HG02588 (cell line): ENCODE measurements around the gene NAV3.
A peak's percentile ranks its signal among the peaks of the same experiment; 100 is the strongest.

Experiments used
- ATAC-seq: cut with Tn5 transposase; IDR thresholded peaks from one replicate; pipeline ENCODE4 v1.9.1; 2021; ENCODE audit warnings: mild to moderate bottlenecking, moderate library complexity; ENCODE audit not compliant: unreplicated experiment

The NAV3 gene

DNA sequence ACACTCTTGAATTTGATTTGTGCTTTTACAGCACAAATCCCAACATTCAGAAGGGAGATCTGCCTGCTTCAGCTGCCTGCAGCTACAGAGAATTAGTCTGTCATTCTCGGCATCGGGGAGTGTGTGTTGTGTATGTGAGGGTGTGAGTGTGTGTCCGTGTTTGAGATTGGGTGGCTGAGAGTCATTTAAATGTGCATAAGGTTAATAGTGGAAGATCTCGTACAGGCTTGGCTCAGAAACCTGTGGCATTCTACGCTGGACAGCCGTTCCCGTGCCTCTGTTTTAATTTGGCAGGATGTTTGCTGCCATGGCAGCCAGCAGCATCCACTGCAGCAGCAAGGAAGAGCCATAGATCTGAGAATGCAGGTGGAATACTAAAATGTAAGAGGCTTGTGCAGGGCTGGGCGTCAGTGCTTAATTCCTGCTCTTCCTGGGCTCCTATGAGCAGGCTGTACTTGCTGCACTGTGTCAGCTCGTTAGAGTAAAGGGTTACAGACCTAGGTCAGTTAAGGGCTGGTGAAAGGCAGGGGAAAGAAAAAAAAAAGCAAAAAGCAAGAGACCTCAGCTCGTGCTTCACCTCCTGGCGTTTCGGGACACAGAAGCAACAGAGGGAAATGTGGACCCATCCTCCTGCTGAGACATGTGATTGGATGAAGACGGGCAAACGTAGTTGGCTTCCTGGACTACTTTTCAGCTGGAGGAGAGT, 205.4 kb downstream of the NAV3 start:
- ATAC-seq: no peak

DNA sequence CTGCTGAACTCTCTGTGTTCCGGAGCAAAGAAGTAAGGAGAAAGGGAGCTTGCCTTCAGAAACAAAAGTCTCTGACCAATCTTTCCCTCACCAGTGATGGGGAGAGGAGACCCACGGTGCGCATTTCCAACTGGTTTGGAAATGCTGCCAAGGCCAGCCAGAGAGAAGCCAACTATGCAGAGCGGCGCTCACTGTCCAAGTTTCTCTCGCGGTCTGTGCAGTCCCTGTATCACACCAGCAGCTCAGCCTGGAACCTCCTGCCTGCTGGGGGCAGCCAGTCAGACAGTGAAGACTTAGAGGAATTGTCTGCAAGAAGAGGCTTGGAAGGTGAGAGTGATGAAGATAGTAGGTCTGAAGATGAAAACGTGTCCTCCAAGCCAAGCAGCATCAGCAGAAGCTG, 206.2 kb downstream of the NAV3 start:
- no peak for ATAC-seq

DNA sequence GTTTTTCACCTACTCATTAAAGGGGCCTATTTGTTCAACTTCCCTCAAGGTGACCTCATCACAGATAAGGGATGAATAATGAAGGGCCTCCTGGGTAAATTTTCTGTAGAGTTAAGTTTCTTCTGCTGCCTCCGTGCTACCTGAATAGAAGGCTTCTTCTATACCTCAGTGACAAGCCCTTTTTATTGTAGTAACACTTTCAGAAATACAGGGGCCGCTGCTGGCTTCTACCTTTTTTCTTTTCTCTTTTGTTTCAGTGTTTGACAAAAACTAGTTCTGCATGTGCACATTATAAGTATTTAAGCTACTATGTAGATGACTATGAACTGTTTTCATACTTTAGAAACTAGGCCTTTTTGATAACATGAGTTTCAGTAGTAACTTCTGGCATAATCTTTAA, 207.0 kb downstream of the NAV3 start:
- no peak for ATAC-seq

DNA sequence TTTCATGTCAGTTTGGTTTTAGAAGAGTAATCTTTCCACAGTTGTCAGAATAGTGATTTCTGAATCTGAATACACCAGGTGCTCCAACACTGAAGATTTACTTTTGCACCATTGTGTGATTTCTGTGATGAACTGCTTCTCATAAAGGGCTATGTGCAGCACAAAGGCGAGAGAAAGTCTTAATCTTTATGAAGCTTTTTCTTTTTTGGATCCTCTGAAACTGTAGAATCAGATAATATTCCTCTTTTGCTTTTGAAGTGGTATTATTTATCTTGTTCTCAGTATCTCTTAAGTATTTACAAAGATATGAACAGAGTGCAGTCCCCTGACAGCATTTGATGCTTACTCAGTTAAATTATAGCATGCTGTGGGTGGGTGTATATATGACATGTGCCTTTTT, 207.8 kb downstream of the NAV3 start:
- no peak for ATAC-seq

DNA sequence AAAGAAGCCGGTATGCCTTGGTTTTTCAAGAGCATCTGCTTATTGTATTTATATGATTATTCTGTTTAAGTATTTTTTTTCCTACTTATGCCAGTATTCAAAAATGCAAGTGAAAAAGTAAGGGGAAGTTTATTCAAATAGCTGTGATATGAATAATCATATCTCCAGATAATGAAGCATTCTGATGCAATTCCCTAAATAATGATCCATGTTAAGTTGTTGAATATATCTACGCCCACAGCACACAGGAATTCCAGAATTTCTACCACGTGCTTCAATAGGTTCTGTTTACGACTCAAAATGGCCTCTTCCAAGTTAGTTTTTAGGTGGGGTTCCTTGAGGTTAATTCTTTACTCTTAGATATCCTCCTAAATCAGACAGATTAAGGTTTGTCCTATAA, 208.3 kb downstream of the NAV3 start:
- no peak for ATAC-seq

GRCh38 chr12:78040111-78040510, 209.4 kb downstream of the NAV3 start:
- no peak for ATAC-seq

DNA sequence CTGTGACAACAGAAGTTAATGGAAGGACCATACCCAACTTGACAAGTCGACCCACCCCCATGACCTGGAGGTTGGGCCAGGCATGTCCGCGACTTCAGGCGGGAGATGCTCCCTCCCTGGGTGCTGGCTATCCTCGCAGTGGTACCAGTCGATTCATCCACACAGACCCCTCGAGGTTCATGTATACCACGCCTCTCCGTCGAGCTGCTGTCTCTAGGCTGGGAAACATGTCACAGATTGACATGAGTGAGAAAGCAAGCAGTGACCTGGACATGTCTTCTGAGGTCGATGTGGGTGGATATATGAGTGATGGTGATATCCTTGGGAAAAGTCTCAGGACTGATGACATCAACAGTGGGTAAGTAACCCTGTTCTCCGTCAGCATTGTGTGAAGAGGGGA, 220.1 kb downstream of the NAV3 start:
- ATAC-seq: no peak

GRCh38 chr12:78055545-78055944, 224.9 kb downstream of the NAV3 start:
- no peak for ATAC-seq

DNA sequence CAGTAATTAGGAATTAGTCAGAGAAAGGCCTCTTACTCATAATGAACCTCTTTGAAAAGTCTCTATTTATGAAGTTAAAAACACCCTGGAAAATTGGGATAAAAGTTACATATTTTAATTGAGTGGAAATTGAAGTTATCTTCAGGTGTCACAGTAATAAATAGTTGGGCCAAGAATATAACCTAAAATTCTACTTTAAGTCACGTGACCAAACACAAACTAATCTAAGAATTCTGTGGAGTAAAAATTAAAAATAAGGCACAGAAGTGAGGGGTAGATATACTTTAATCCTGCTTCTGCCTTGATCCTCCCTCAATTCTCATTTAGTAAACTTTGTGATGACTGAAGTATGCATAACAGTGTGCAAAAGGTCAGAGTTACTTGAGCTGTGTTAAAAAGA, 226.4 kb downstream of the NAV3 start:
- no peak for ATAC-seq

GRCh38 chr12:78060186-78060585, 229.5 kb downstream of the NAV3 start:
- no peak for ATAC-seq

DNA sequence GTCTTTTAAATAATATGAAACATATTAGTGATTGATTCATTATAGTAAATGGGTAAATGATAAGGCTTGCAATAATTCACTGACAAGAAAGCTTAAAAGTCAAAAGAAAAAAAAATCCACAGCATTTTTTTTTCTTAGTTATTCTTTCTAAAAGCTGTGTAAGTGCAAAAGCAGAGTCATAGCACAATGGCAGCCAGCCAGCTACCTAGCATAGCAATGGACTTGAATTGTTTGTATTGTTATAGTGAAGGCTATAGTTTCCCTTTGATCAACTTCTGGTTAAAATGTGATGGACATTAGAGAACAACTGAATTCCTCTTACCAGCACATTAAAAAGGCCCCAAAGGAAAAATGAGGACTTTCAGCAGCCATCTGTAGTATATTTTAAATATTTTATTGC, 232.1 kb downstream of the NAV3 start:
- no peak for ATAC-seq

DNA sequence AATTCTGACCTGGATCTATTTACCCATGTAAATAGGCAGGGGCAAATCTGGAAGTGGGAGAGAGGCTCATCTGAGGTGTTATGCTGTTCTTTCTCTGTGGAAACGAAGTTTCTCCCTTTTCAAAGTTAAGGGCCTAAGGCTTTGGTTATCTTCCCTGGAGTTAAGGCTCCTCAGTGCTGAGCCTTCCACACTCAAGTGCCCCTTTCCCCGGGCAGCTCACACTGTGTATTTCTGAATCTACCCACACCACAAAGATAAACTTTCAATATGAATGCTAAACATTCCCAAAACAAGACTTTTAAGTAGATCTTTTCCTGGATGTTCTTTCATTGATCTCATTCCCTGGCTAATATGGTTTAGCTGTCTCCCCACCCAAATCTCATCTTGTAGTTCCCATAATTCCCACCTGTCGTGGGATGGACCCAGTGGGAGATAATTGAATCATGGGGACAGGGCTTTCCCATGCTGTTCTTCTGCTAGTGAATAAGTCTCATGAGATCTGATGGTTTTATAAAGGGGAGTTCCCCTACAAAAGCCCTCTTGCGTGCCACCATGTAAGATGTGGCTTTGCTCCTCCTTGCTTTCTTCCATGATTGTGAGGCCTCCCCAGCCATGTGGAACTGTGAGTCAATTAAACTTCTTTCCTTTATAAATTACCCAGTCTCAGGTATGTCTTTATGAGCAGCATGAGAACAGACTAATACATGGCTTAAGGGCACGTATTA, 251.1 kb downstream of the NAV3 start:
- no peak for ATAC-seq

GRCh38 chr12:78085542-78086182, 255.0 kb downstream of the NAV3 start:
- no peak for ATAC-seq

GRCh38 chr12:78086553-78087362, 256.1 kb downstream of the NAV3 start:
- no peak for ATAC-seq

GRCh38 chr12:78087363-78087675, 256.6 kb downstream of the NAV3 start:
- ATAC-seq: no peak

- peak; percentile 70 for ATAC-seq
These were observed 257.7 kb downstream of the NAV3 start for GRCh38 chr12:78088391-78088832.

DNA sequence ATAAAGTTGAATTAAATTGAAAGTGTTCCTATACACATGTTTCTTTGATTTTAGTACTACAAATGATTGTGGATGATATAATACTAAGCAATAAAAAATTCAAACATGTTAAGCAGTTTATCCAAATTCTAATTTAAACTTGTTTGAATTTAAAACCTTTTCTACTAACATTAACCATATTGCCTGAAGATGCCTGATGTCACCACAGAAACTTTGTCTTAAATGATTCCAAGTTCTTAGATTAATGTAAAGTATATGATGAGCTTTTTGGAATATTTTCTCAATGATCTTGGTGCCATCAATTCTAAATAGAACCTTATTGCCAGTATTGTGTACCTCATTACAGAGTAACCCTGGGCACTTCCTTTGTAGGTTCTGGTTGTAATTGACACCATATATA, 259.6 kb downstream of the NAV3 start:
- no peak for ATAC-seq

- ATAC-seq: no peak
These were observed 264.9 kb downstream of the NAV3 start for GRCh38 chr12:78095623-78096022.

DNA sequence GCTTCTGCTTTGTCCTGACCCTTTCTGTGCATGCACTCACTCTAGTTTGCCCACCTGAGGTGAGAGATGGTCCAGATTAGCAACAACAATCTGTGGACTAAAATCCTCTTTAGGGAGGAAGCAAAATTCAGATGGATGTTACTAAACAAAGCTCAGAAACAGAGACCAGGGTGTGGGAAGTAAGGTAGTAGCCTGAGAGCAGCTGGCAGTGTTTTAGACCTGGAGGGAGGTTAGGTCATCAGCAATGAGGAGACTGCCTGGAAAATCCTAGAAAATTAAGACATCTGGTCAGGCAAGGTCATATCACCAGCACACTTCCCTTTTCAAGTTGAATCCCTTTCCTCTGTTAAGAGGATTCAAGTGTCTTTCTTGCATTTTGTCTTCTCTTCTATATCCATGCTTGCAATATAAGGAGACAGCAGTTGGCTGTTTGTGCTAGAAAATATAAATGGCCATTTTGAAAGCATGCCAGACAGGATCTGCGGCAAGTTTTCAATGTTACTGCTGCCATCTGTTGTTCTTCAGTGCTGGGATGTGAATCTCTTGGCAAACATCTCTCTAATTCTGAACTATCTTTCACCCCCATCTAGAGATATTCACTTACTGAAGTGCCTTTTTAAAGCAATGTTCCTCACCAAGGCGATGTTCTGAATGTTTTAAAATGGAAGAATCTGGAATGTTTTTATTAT, 266.4 kb downstream of the NAV3 start:
- no peak for ATAC-seq

DNA sequence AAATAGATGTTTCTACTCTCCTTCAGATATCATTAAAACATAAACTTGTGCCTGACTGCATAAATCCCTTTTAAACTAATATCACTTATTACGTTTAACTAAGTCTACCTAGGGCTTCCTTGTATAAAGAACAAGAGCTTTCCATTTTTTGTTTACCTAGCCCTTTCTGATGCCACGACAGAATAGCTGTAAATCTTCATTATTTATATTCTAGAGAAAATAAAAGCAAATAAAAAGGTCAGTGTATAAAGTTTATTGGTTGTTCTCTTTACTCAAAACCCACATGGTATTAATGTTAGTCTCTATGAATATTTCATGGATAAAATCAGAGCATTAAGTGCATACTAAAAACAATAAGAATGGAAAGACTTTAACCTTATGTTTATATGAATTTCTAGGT, 269.1 kb downstream of the NAV3 start:
- ATAC-seq: no peak
